WI38 (cell line): ENCODE results near the gene PTPN13.

Experiments
- H3K4me3 ChIP-seq: 2 replicates; pipeline ENCODE4 v1.5.1; 2011; ENCODE audit warnings: low read depth, mild to moderate bottlenecking, control low read depth, low read length
- TF ChIP-seq, protein P1 (sequence below): IDR thresholded peaks from 2 replicates; pipeline ENCODE4 v1.5.1; 2012; ENCODE audit warnings: low read depth, mild to moderate bottlenecking, control low read depth, low read length

PTPN13 gene

DNA sequence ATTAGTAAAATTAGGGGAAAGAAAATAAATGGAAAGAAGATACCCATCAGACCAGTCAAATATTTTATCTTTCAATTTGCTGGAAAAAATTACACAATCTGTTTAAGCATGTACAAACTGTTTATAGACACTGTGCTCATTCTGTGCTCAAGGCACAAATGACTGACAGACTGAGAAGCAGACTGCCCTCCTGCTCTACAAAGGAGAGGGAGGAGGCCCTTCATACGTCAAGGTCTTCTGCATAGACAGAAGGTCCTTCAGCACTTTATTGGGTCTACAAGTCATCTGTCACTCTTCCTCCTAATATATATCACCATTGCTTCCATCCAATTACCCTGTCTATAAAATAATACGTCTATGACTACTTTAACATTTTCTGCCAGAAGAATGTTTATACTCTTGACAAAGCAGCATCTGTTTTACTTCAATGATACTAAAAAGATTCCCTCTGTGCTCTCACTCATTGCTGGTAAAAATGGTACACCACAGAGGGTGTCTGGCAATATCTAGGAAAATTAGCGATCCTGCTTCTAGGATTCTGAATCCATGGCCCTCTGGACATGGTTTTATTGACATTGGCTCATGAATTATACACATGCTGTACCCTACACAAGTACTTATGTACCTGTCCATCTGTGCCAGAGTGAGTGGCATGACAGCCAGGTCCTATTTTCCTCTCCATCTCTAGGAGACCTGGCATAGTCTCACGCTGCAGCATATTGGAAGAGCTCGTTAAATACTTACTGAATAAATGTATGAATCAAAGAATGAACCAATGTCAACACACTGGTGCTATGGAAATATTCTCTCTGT is 243.8 kb downstream of the PTPN13 start:
- TF ChIP-seq, protein P1, sequence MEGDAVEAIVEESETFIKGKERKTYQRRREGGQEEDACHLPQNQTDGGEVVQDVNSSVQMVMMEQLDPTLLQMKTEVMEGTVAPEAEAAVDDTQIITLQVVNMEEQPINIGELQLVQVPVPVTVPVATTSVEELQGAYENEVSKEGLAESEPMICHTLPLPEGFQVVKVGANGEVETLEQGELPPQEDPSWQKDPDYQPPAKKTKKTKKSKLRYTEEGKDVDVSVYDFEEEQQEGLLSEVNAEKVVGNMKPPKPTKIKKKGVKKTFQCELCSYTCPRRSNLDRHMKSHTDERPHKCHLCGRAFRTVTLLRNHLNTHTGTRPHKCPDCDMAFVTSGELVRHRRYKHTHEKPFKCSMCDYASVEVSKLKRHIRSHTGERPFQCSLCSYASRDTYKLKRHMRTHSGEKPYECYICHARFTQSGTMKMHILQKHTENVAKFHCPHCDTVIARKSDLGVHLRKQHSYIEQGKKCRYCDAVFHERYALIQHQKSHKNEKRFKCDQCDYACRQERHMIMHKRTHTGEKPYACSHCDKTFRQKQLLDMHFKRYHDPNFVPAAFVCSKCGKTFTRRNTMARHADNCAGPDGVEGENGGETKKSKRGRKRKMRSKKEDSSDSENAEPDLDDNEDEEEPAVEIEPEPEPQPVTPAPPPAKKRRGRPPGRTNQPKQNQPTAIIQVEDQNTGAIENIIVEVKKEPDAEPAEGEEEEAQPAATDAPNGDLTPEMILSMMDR, result no peak
- no peak overlapping the region for H3K4me3 ChIP-seq

DNA sequence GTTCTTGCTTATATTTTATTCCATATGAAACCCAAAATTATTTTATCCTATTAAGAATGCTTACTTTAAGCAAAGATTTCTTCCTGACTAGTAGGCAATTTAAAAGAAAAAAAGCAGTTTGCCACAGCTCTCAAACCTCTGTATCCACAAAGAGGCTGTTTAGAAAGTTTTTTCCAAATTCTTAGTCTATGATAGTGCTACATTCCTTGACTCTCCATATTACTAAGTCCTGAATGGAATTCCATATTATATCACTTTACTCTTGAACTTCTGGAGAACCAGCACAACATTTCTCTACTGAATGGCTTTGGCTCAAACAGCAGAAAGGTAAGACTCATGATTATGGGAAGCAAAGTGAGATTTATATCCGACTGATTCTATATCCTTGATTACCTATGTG is 246.7 kb downstream of the PTPN13 start:
- TF ChIP-seq, protein P1, result no peak
- no peak overlapping the region for H3K4me3 ChIP-seq

DNA sequence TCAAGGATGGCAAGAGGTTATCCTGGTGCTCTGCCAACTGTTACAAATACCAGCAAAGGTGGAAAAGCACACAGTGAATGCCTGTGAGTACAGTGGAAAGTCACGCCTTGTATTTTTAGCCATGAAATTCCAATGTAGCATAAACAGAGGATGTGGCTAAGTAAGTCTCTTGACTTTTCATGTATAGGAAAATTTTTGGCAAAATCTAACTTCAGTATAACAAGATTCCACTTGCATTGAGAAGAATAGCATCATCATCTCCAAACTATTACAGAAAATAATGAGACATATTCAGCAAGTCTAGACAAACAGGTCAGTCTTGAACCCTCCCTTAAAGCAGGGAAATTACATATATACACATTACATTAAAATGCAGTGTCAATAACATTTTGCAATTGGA is 247.2 kb downstream of the PTPN13 start:
- H3K4me3 ChIP-seq, result no peak overlapping the region
- TF ChIP-seq, protein P1, result no peak

DNA sequence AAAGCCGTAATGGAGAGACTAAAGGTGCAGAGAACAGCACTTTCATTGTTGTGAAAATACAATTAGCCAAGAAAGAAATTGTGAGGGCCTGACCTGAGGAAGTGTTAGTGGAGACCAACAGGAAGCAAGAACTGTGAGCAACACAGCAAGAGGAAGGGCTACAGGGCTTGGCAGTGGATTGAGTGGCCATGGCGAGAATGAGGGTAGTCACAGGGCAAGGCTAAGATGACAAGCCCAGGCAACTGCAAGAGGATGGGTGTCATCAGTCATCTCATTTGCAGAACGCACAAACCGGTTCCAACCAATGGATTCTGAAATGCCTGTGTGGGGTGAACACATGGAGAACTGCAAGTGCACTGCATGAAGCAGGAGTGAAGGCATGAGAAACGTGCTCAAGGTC is 251.5 kb downstream of the PTPN13 start:
- TF ChIP-seq, protein P1, result no peak
- H3K4me3 ChIP-seq, result no peak overlapping the region

DNA sequence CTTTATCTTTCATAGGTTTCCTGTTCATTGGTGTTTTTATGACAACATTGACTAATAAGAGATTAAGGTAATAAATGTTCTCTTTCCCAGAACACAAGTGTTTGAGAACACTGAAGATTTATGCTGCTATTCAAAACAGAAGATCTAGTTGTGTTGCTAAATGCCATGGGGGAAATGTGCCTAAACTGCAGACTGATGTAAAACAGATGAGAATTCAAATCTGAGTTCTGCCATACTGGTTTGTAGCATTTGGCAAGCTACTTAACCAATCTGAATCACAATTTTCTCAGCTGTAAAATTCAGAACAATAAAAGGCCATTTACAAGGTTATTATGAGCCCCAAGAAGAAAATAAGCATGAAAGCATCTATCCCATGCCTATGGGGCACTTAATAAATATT is 252.8 kb downstream of the PTPN13 start:
- H3K4me3 ChIP-seq, result no peak overlapping the region
- TF ChIP-seq, protein P1, result no peak

DNA sequence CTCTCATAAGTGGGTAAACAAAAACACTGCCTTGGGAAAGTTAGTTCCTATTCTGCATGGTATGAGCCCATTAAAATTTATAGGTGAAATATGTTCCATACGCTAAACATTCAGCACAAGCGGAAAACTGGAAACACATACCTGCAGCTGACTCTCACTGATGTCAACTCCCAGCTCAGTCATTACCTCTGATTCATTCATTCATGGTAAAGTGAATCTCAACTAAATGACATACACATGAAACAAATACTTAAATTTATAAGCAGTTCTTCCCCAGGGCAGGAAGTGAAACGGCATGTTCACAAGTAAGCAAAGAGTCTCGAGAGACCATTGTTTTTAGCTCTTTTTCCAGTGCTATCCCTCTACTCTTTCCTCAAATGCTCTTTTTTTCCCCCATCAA is 253.5 kb downstream of the PTPN13 start:
- TF ChIP-seq, protein P1, result no peak
- no peak overlapping the region for H3K4me3 ChIP-seq

DNA sequence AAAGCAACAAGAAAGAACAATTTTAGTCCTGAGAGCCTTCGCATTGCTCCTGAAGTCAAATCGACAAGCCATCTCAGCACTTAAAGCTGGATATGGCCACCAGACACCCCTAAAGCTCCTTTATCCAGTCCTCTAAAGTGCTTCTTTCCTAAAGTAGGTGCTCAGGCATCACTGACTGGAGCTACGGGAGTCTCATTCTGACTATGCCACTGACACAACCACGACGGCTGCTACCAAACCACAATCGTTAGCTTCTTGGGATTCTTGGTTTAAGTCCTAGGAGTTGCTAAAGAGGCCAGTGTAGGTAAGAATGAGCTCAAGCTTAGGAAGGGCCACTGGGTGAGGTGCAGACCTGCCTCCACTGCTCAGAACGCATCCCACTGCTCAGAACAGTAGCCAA is 254.0 kb downstream of the PTPN13 start:
- TF ChIP-seq, protein P1, result no peak
- H3K4me3 ChIP-seq, result no peak overlapping the region
